H1 (cell line): ENCODE data around the gene TYK2. TPM values are rescaled to one million over a fixed set of nuclear protein-coding genes. Genes with fewer than 3 reads are reported as not detected.

Experiments used
- BACH1 ChIP-seq: IDR thresholded peaks from 2 replicates; pipeline ENCODE4 v1.6.1; 2012; ENCODE audit warnings: low read length, improper control_type of control experiment
- CBX5 ChIP-seq: fragments of 300-800, 300-1000 bp; sonication (generic); IDR thresholded peaks from 2 replicates; pipeline ENCODE4 v1.7.1; 2016; ENCODE audit warnings: antibody characterized with exemption, low read length, low read depth
- CBX8 ChIP-seq: fragments of 300-800, 300-1000 bp; sonication (generic); IDR thresholded peaks from 2 replicates; pipeline ENCODE4 v1.7.1; 2016; ENCODE audit warnings: low read depth, low read length, borderline replicate concordance
- EGR1 ChIP-seq: IDR thresholded peaks from 2 replicates; pipeline ENCODE4 v1.6.1; 2011; ENCODE audit warnings: low read depth, low read length, borderline replicate concordance
- EZH2 ChIP-seq: fragments of 200-600 bp; sonication (generic); IDR thresholded peaks from 2 replicates; pipeline ENCODE4 v1.7.1; 2012; ENCODE audit warnings: low read depth, mild to moderate bottlenecking, moderate library complexity, low read length, inconsistent platforms; ENCODE audit not compliant: severe bottlenecking
- FOSL1 ChIP-seq: IDR thresholded peaks from 2 replicates; pipeline ENCODE4 v1.6.1; 2011; ENCODE audit warnings: mild to moderate bottlenecking, low read depth, low read length, moderate library complexity; ENCODE audit not compliant: insufficient read depth
- GABPA ChIP-seq: IDR thresholded peaks from 2 replicates; pipeline ENCODE4 v1.6.1; 2011; ENCODE audit warnings: mild to moderate bottlenecking, low read length, moderate library complexity, borderline replicate concordance; ENCODE audit not compliant: insufficient read depth
- MAFK ChIP-seq: IDR thresholded peaks from 2 replicates; pipeline ENCODE4 v1.6.1; 2012; ENCODE audit warnings: low read depth, mild to moderate bottlenecking, improper control_type of control experiment, low read length
- NRF1 ChIP-seq: IDR thresholded peaks from 2 replicates; pipeline ENCODE4 v1.6.1; 2011; ENCODE audit warnings: mild to moderate bottlenecking, low read depth, low read length, improper control_type of control experiment
- PHF8 ChIP-seq: fragments of 200-600 bp; sonication (generic); conservative IDR thresholded peaks from 2 replicates; pipeline ENCODE4 v1.7.1; 2012; ENCODE audit warnings: low read depth, mild to moderate bottlenecking, inconsistent platforms, low read length, moderate library complexity
- RAD21 ChIP-seq, 2 experiments: IDR thresholded peaks in 1 of 2; conservative IDR thresholded peaks in 1 of 2; 2 replicates each; pipeline ENCODE4 v1.6.1; 2011; ENCODE audit warnings: low read depth in 2 of 2, low read length in 2 of 2, improper control_type of control experiment in 1 of 2, inconsistent platforms in 1 of 2, mild to moderate bottlenecking in 1 of 2, moderate library complexity in 1 of 2
- RBBP5 ChIP-seq: IDR thresholded peaks from 2 replicates; pipeline ENCODE4 v1.7.1; 2012; ENCODE audit warnings: low read depth, mild to moderate bottlenecking, inconsistent platforms, low read length, moderate library complexity, borderline replicate concordance
- RXRA ChIP-seq: IDR thresholded peaks from 2 replicates; pipeline ENCODE4 v1.6.1; 2011; ENCODE audit warnings: low read depth, mild to moderate bottlenecking, low read length, moderate library complexity; ENCODE audit not compliant: insufficient read depth
- SIN3A ChIP-seq, 2 experiments: IDR thresholded peaks in 1 of 2; conservative IDR thresholded peaks in 1 of 2; 2 replicates each; pipeline ENCODE4 v1.6.1; 2011 to 2012; ENCODE audit warnings: low read length in 2 of 2, improper control_type of control experiment in 1 of 2, low read depth in 1 of 2, mild to moderate bottlenecking in 1 of 2
- SP1 ChIP-seq: IDR thresholded peaks from 2 replicates; pipeline ENCODE4 v1.6.1; 2011; ENCODE audit warnings: low read depth, low read length
- SP4 ChIP-seq: IDR thresholded peaks from 2 replicates; pipeline ENCODE4 v1.6.1; 2012; ENCODE audit warnings: low read length, inconsistent platforms
- polyA plus RNA-seq, 7 experiments: library from polyadenylated mRNA; depleted of rRNA in 3 of 7; stranded (reverse) in 5 of 7; unstranded in 2 of 7; fragments of >200 nt in 5 of 7; fragments of 200-250 nt in 2 of 7; gene quantifications; 1 replicate in 5 of 7; 2 replicates in 1 of 7; 4 replicates in 1 of 7; pipeline versions ENCODE4 v1.2.1 to v1.2.3, GENCODE V29; 2011 to 2013; ENCODE audit warnings: missing spikeins in 2 of 7, mixed read lengths in 2 of 7
- total RNA-seq: library from RNA; stranded (reverse); fragmentation: NEBNext Ultra II Directional; extraction: Animal tissue kit (Norgen Biotek cat#: 25700); gene quantifications from 2 replicates; pipeline ENCODE4 v1.2.1, GENCODE V29; 2021
- TF ChIP-seq, protein P1 (sequence below): IDR thresholded peaks from 2 replicates; pipeline ENCODE4 v1.6.1; 2012; ENCODE audit warnings: inconsistent platforms
- TF ChIP-seq, protein P2 (sequence below): IDR thresholded peaks from 2 replicates; pipeline ENCODE4 v1.6.1; 2012; ENCODE audit warnings: low read length, inconsistent platforms
- TF ChIP-seq, protein P3 (sequence below): IDR thresholded peaks from 2 replicates; pipeline ENCODE4 v1.6.1; 2012; ENCODE audit warnings: inconsistent platforms

TYK2 gene
- total and polyA plus RNA-seq, 2 of the 8 experiments (the other 6 are each of a cell fraction or from before 2014, with no cell fraction given) = 32.1 to 40.8 TPM

GRCh38 chr19:10424011-10424637 is 43.8 kb upstream of the TYK2 start (continued):
- TF ChIP-seq BACH1 (no peak), CBX5 (no peak), CBX8 (no peak), RAD21 (IDR thresholded peaks at IDR 0.05 in 1 of 2, conservative IDR thresholded peaks at IDR 0.05 in 1 of 2; ENCODE audit: low read depth in 2 of 2, low read length in 2 of 2) (peak; percentile 35 to 61), MAFK (no peak), PHF8 (no peak), SIN3A (conservative IDR thresholded peaks at IDR 0.05 in 1 of 2, IDR thresholded peaks at IDR 0.05 in 1 of 2; ENCODE audit: low read depth in 1 of 2, low read length in 2 of 2) (0 out of 4 replicates have a peak, but pooled peaks of 1 of the 2 experiments have one; percentile 49), RXRA (no peak), SP1 (no peak), FOSL1 (no peak), EGR1 (no peak), SP4 (no peak), GABPA (peak; percentile 71; the same call in 1 of the 2 replicates), NRF1 (no peak), RBBP5 (no peak), EZH2 (no peak)
- TF ChIP-seq, protein P1, sequence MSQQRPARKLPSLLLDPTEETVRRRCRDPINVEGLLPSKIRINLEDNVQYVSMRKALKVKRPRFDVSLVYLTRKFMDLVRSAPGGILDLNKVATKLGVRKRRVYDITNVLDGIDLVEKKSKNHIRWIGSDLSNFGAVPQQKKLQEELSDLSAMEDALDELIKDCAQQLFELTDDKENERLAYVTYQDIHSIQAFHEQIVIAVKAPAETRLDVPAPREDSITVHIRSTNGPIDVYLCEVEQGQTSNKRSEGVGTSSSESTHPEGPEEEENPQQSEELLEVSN = no peak
- TF ChIP-seq, protein P2, sequence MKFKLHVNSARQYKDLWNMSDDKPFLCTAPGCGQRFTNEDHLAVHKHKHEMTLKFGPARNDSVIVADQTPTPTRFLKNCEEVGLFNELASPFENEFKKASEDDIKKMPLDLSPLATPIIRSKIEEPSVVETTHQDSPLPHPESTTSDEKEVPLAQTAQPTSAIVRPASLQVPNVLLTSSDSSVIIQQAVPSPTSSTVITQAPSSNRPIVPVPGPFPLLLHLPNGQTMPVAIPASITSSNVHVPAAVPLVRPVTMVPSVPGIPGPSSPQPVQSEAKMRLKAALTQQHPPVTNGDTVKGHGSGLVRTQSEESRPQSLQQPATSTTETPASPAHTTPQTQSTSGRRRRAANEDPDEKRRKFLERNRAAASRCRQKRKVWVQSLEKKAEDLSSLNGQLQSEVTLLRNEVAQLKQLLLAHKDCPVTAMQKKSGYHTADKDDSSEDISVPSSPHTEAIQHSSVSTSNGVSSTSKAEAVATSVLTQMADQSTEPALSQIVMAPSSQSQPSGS = no peak
- TF ChIP-seq, protein P3, sequence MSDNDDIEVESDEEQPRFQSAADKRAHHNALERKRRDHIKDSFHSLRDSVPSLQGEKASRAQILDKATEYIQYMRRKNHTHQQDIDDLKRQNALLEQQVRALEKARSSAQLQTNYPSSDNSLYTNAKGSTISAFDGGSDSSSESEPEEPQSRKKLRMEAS = peak; percentile 16
